LNCaP clone FGC (cell line): ENCODE measurements around the gene PTPRM.

Experiments
- DNase-seq: peaks from one replicate; pipeline ENCODE4 v3.0.0-alpha.2; 2011; ENCODE audit warnings: low read depth
- H3K4me3 ChIP-seq: 2 replicates; pipeline ENCODE4 v1.5.1; 2011; ENCODE audit warnings: mild to moderate bottlenecking, low read depth, low read length, control low read depth
- CTCF ChIP-seq: IDR thresholded peaks from 2 replicates; pipeline ENCODE4 v1.5.1; 2012; ENCODE audit warnings: mild to moderate bottlenecking; ENCODE audit not compliant: control insufficient read depth, insufficient read depth; ENCODE audit errors: extremely low read depth

Gene PTPRM

GRCh38 chr18:7859122-7859521, 292.0 kb downstream of the PTPRM start:
- no peak for TF ChIP-seq CTCF
- no peak overlapping the region for H3K4me3 ChIP-seq
- no peak for DNase-seq

GRCh38 chr18:7870266-7870665, 303.1 kb downstream of the PTPRM start:
- H3K4me3 ChIP-seq, result no peak overlapping the region
- TF ChIP-seq CTCF, result no peak

GRCh38 chr18:7870855-7871254, 303.7 kb downstream of the PTPRM start:
- H3K4me3 ChIP-seq, result no peak overlapping the region
- no peak for TF ChIP-seq CTCF
- DNase-seq, result no peak

More at GRCh38 chr18:7870266-7870665, 303.1 kb downstream of the PTPRM start:
- no peak for DNase-seq

GRCh38 chr18:7871560-7872456, 304.7 kb downstream of the PTPRM start:
- no peak overlapping the region for H3K4me3 ChIP-seq
- no peak for TF ChIP-seq CTCF
- DNase-seq, result no peak

- TF ChIP-seq CTCF, result peak; percentile 48
- H3K4me3 ChIP-seq, result no peak overlapping the region
- peak; percentile 32 for DNase-seq
Observed at GRCh38 chr18:7872569-7872968, 305.5 kb downstream of the PTPRM start.

GRCh38 chr18:7873316-7873715, 306.2 kb downstream of the PTPRM start:
- H3K4me3 ChIP-seq, result no peak overlapping the region
- DNase-seq, result no peak
- no peak for TF ChIP-seq CTCF
